SIG-M5 treated with dmso at 0.1 percent for 504 hours (cell line): ENCODE measurements around the gene CD99L2.
"Not testable (repeated sequence)": the region's sequence is repeated elsewhere in the genome, so short reads cannot be mapped to it uniquely, and the experiment has no call there.

Experiments used
- DNase-seq: peaks from one replicate; lab custom pipeline; 2025; ENCODE audit not compliant: unreplicated experiment; lab: John Stamatoyannopoulos, UW

Gene CD99L2

GRCh38 chrX:150897421-150898320 is 797 bp downstream of the CD99L2 start:
- peak; percentile 35 for DNase-seq

GRCh38 chrX:150896632-150897031 is 1.8 kb downstream of the CD99L2 start:
- DNase-seq = no peak

- DNase-seq = no peak
Measured at GRCh38 chrX:150893936-150894335, 4.5 kb downstream of the CD99L2 start.

- no peak for DNase-seq
Measured at GRCh38 chrX:150889131-150889530, 9.3 kb downstream of the CD99L2 start.

- DNase-seq = no peak
Measured at GRCh38 chrX:150887906-150888465, 10.5 kb downstream of the CD99L2 start.

GRCh38 chrX:150887268-150887667 is 11.2 kb downstream of the CD99L2 start:
- not testable (repeated sequence) for DNase-seq

- no peak for DNase-seq
Measured at GRCh38 chrX:150886381-150886780, 12.1 kb downstream of the CD99L2 start.

GRCh38 chrX:150880808-150881165 is 17.7 kb downstream of the CD99L2 start:
- DNase-seq = no peak

GRCh38 chrX:150879855-150880807 is 18.3 kb downstream of the CD99L2 start:
- DNase-seq = no peak

- not testable (repeated sequence) for DNase-seq
Measured at GRCh38 chrX:150875621-150876020, 22.8 kb downstream of the CD99L2 start.

GRCh38 chrX:150874448-150874847 is 24.0 kb downstream of the CD99L2 start:
- no peak for DNase-seq

- DNase-seq = no peak
Measured at GRCh38 chrX:150873616-150874015, 24.9 kb downstream of the CD99L2 start.

GRCh38 chrX:150872773-150873336 is 25.6 kb downstream of the CD99L2 start:
- DNase-seq = no peak

GRCh38 chrX:150871341-150871811 is 27.1 kb downstream of the CD99L2 start:
- no peak for DNase-seq

GRCh38 chrX:150870487-150871340 is 27.8 kb downstream of the CD99L2 start:
- DNase-seq = peak; percentile 42

GRCh38 chrX:150870029-150870428 is 28.4 kb downstream of the CD99L2 start:
- no peak for DNase-seq

- no peak for DNase-seq
Measured at GRCh38 chrX:150869450-150869849, 29.0 kb downstream of the CD99L2 start.

- no peak for DNase-seq
Measured at GRCh38 chrX:150868625-150869024, 29.8 kb downstream of the CD99L2 start.

- DNase-seq = no peak
Measured at GRCh38 chrX:150864127-150864526, 34.3 kb downstream of the CD99L2 start.

- no peak for DNase-seq
Measured at GRCh38 chrX:150863191-150863590, 35.3 kb downstream of the CD99L2 start.
